ENCODE measurements around the gene TRMU. TPM values are rescaled to one million over a fixed set of nuclear protein-coding genes. Genes with fewer than 3 reads are reported as not detected.

Gene TRMU
- total and polyA plus RNA-seq, 2 of the 8 experiments (the other 6 are each of a cell fraction or from before 2014, with no cell fraction given): 43.4 to 70.6 TPM

DNA sequence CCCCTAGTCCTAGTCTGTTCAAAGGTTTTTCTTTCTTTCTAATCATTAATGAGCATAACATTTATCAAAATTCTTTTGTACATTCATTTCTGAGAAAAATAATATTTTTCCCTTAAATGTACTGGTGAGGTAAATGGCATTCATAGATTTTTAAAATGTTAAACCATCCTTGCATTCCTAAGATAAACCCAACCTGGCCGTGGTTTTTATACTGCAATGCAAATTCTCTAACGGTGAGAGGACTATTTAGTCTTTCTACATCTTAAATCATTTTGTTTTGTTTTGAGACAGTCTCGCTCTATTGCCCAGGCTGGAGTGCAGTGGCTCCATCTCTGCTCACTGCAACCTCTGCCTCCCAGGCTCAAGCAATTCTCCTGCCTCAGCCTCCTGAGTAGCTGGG, 40.6 kb downstream of the TRMU start:
- Histone ChIP-seq H3K18ac (ENCODE audit: extremely low read depth, low read length) (no peak overlapping the region), H3K23ac (ENCODE audit: insufficient read length) (no peak overlapping the region), H3K9me3 (ENCODE audit: insufficient read depth in 2 of 2, low read depth in 1 of 2, low read length in 1 of 2) (no peaks in the 10 kb centered on the region), H4K8ac (ENCODE audit: extremely low read depth, insufficient read depth, low read length) (no peak overlapping the region), H3K36me3 (ENCODE audit: control insufficient read depth in 2 of 4, insufficient read depth in 4 of 4, low read length in 3 of 4) (peaks cover 0 to 6% (median 1%) of the 10 kb centered on the region in 4 experiments; a peak in 4 of 8 replicates), H2BK12ac (ENCODE audit: low read depth, low read length) (no peak overlapping the region), H4K5ac (ENCODE audit: insufficient read length, low read depth, low read length) (no peak overlapping the region), H4K91ac (replicated peaks; ENCODE audit: insufficient read length, low read length) (no peak overlapping the region), H3K27me3 (replicated peaks in 1 of 4; ENCODE audit: control insufficient read depth in 3 of 4, extremely low read depth in 1 of 4, insufficient read depth in 3 of 4, low read length in 3 of 4) (no peaks in the 10 kb centered on the region), H2AK5ac (ENCODE audit: low read depth, low read length) (no peak overlapping the region), H3K79me2 (ENCODE audit: control insufficient read depth in 1 of 2, insufficient read depth in 2 of 2, low read length in 2 of 2) (no peaks in the 10 kb centered on the region), H3K4me2 (ENCODE audit: insufficient read depth in 1 of 2, low read depth in 2 of 2, low read length in 2 of 2) (no peak overlapping the region), H3K4me3 (ENCODE audit: extremely low read depth in 1 of 4, insufficient read depth in 2 of 4, low read depth in 3 of 4, low read length in 4 of 4) (no peak overlapping the region), H4K20me1 (replicated peaks in 1 of 2; ENCODE audit: control insufficient read depth in 1 of 2, insufficient read depth in 2 of 2, low read length in 2 of 2) (peaks cover 0 to 7% of the 10 kb centered on the region in 2 experiments), H3K79me1 (ENCODE audit: low read depth, low read length) (no peaks in the 10 kb centered on the region), H3K9ac (replicated peaks in 1 of 4; ENCODE audit: extremely low read depth in 1 of 4, low read depth in 3 of 4, low read length in 3 of 4) (no peak overlapping the region), H2BK5ac (ENCODE audit: low read depth, low read length) (no peak overlapping the region), H2AFZ (ENCODE audit: low read length) (no peak overlapping the region), H2BK20ac (ENCODE audit: low read length) (no peak overlapping the region), H2BK120ac (replicated peaks; ENCODE audit: low read depth, low read length) (no peak overlapping the region), H3K56ac (replicated peaks; ENCODE audit: insufficient read length, low read depth, low read length) (no peak overlapping the region), H3K23me2 (ENCODE audit: low read depth, low read length) (peaks cover 9% of the 10 kb centered on the region; the same call in 1 of the 2 replicates), H3K4ac (replicated peaks; ENCODE audit: insufficient read length, low read depth, low read length) (no peak overlapping the region), H2BK15ac (ENCODE audit: low read length) (no peak overlapping the region), H3K27ac (ENCODE audit: low read depth, low read length) (no peak overlapping the region), H3K4me1 (replicated peaks in 1 of 4; ENCODE audit: control insufficient read depth in 3 of 4, insufficient read depth in 4 of 4, low read length in 3 of 4) (peaks cover 0 to 30% (median 26%) of the 10 kb centered on the region in 4 experiments; a peak in 6 of 7 replicates), H3K14ac (ENCODE audit: insufficient read length) (no peak overlapping the region)
- FAIRE-seq (no peak), DNase-seq (ENCODE audit: low read depth in 1 of 2, low spot score in 2 of 2) (no peak)
- ChIA-PET CTCF (ENCODE audit: partially characterized antibody) (interaction anchor here (0.9 to 2.9 kb wide), 4 partner anchors 9 to 167 kb away, joined by 3 to 16 read pairs (median 3); no protein-coding TSS in a partner anchor), POLR2A (ENCODE audit: partially characterized antibody) (no interaction called here)
- WGBS, 2 experiments (ENCODE audit: extremely low coverage in 1 of 2, insufficient coverage in 1 of 2, insufficient read length in 1 of 2, insufficient replicate concordance in 2 of 2, low coverage in 1 of 2, low lambda C conversion rate in 2 of 2, missing lambda C conversion rate in 1 of 2): 90% methylated on average over 3 of the region's 3 CpGs; no CpG with 5 or more reads in 1 of the 2 experiments
- TF ChIP-seq TCF12 (IDR thresholded peaks at IDR 0.05; ENCODE audit: low read depth, low read length) (no peak), SRF (IDR thresholded peaks at IDR 0.05; ENCODE audit: low read depth, low read length) (no peak), SUZ12 (IDR thresholded peaks at IDR 0.05; ENCODE audit: low read length) (no peak), EZH2 (IDR thresholded peaks at IDR 0.05; ENCODE audit: low read depth, low read length, severe bottlenecking) (no peak), KDM4A (IDR thresholded peaks at IDR 0.05; ENCODE audit: low read depth, low read length, severe bottlenecking) (no peak), SAP30 (IDR thresholded peaks at IDR 0.05; ENCODE audit: insufficient read depth, insufficient replicate concordance, low read length) (no peak), TBP (IDR thresholded peaks at IDR 0.05; ENCODE audit: low read depth, low read length) (no peak), SP1 (IDR thresholded peaks at IDR 0.05; ENCODE audit: low read depth, low read length) (no peak), BCL11A (IDR thresholded peaks at IDR 0.05; ENCODE audit: low read depth in 2 of 2, low read length in 2 of 2) (no peak), BACH1 (IDR thresholded peaks at IDR 0.05; ENCODE audit: low read length) (no peak), CBX5 (IDR thresholded peaks at IDR 0.05; ENCODE audit: low read depth, low read length) (no peak), JUN (IDR thresholded peaks at IDR 0.05; ENCODE audit: low read depth, low read length) (no peak), MAX (IDR thresholded peaks at IDR 0.05) (no peak)
- TF ChIP-seq, protein P1, sequence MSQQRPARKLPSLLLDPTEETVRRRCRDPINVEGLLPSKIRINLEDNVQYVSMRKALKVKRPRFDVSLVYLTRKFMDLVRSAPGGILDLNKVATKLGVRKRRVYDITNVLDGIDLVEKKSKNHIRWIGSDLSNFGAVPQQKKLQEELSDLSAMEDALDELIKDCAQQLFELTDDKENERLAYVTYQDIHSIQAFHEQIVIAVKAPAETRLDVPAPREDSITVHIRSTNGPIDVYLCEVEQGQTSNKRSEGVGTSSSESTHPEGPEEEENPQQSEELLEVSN (IDR thresholded peaks at IDR 0.05): no peak
